H1 (cell line): ENCODE data around the gene PJA1. TPM values are rescaled to one million over a fixed set of nuclear protein-coding genes. Genes with fewer than 3 reads are reported as not detected.

Source experiments
- RFX5 ChIP-seq: IDR thresholded peaks from 2 replicates; pipeline ENCODE4 v1.6.1; 2011; ENCODE audit warnings: low read depth, low read length, improper control_type of control experiment, borderline replicate concordance
- polyA plus RNA-seq, 7 experiments: library from polyadenylated mRNA; depleted of rRNA in 3 of 7; stranded (reverse) in 5 of 7; unstranded in 2 of 7; fragments of >200 nt in 5 of 7; fragments of 200-250 nt in 2 of 7; gene quantifications; 1 replicate in 5 of 7; 2 replicates in 1 of 7; 4 replicates in 1 of 7; pipeline versions ENCODE4 v1.2.1 to v1.2.3, GENCODE V29; 2011 to 2013; ENCODE audit warnings: missing spikeins in 2 of 7, mixed read lengths in 2 of 7
- total RNA-seq: library from RNA; stranded (reverse); fragmentation: NEBNext Ultra II Directional; extraction: Animal tissue kit (Norgen Biotek cat#: 25700); gene quantifications from 2 replicates; pipeline ENCODE4 v1.2.1, GENCODE V29; 2021
- TF ChIP-seq, protein P1 (sequence below): IDR thresholded peaks from 2 replicates; pipeline ENCODE4 v1.6.1; 2011; ENCODE audit warnings: low read depth, mild to moderate bottlenecking, low read length; ENCODE audit not compliant: insufficient read depth

PJA1 gene
- total and polyA plus RNA-seq, 2 of the 8 experiments (the other 6 are each of a cell fraction or from before 2014, with no cell fraction given) = 25.7 to 37.0 TPM

DNA sequence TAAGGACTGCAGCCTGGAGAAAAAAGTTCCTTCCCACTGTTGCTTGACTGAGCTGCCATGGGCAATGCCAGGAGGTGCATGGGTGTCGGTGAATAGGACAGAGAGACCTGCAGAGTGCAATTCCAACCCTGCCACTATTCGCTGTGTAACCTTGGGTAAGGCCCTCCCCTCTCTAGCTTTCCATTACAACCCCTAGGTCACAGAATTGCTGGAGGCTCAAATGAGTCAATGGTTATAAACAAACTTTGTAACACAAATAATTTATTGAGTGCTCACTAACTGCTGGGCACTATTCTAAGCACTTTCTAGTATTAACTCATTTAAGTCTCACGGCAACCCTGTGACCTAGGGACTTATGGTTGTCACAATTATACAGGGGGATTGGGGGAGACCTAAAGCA is 37.8 kb downstream of the PJA1 start (continued):
- TF ChIP-seq RFX5 = no peak
- TF ChIP-seq, protein P1, sequence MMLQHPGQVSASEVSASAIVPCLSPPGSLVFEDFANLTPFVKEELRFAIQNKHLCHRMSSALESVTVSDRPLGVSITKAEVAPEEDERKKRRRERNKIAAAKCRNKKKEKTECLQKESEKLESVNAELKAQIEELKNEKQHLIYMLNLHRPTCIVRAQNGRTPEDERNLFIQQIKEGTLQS = no peak
- TF ChIP-seq, all 59 proteins: peak for 0
